ENCODE data around the gene NPAS2. TPM values are rescaled to one million over a fixed set of nuclear protein-coding genes. Genes with fewer than 3 reads are reported as not detected.

NPAS2 gene
- total RNA-seq, 2 donors from 2014 or later, result 33.9 to 38.3 TPM

- DNase-seq, result no peak
- no peak for TF ChIP-seq CTCF (IDR thresholded peaks at IDR 0.05)
- Histone ChIP-seq H3K4me1 (no peaks in the 10 kb centered on the region), H3K36me3 (no peaks in the 10 kb centered on the region), H3K27me3 (no peaks in the 10 kb centered on the region), H3K9me3 (no peaks in the 10 kb centered on the region), H3K4me3 (no peak overlapping the region), H3K9ac (ENCODE audit: low read depth in 2 of 2, low read length in 2 of 2) (no peak overlapping the region), H3K27ac (no peak overlapping the region)
- intact Hi-C loops (cut with DNase I), result loop anchor here (5.0 kb wide), 1 partner anchor 375 kb away; no protein-coding TSS in a partner anchor
Measured at GRCh38 chr2:100982431-100982861, 162.5 kb downstream of the NPAS2 start.

- H3K36me3 ChIP-seq, result no peaks in the 10 kb centered on the region
- H3K4me3 ChIP-seq, result no peak overlapping the region
- no peak overlapping the region for H3K27ac ChIP-seq
- H3K9ac ChIP-seq (ENCODE audit: low read depth in 2 of 2, low read length in 2 of 2), result no peak overlapping the region
- H3K9me3 ChIP-seq, result no peaks in the 10 kb centered on the region
- no peaks in the 10 kb centered on the region for H3K4me1 ChIP-seq
- DNase-seq, result no peak
- no peaks in the 10 kb centered on the region for H3K27me3 ChIP-seq
- intact Hi-C loops (cut with DNase I), result loop anchor here (5.0 kb wide), 1 partner anchor 376 kb away; no protein-coding TSS in a partner anchor
- TF ChIP-seq CTCF (IDR thresholded peaks at IDR 0.05), result no peak
Measured at GRCh38 chr2:100983201-100983600, 163.3 kb downstream of the NPAS2 start.

- no peak overlapping the region for H3K27ac ChIP-seq
- H3K9me3 ChIP-seq, result no peaks in the 10 kb centered on the region
- H3K9ac ChIP-seq (ENCODE audit: low read depth in 2 of 2, low read length in 2 of 2), result no peak overlapping the region
- no peaks in the 10 kb centered on the region for H3K4me1 ChIP-seq
- H3K4me3 ChIP-seq, result no peak overlapping the region
- TF ChIP-seq CTCF (IDR thresholded peaks at IDR 0.05), result no peak
- H3K27me3 ChIP-seq, result no peaks in the 10 kb centered on the region
- no peaks in the 10 kb centered on the region for H3K36me3 ChIP-seq
- intact Hi-C loops (cut with DNase I), result loop anchor here (2.0 to 5.0 kb wide), 2 partner anchors 251 to 376 kb away; no protein-coding TSS in a partner anchor
- no peak for DNase-seq
Measured at GRCh38 chr2:100983684-100984310, 163.9 kb downstream of the NPAS2 start.

- no peak overlapping the region for H3K9ac ChIP-seq (ENCODE audit: low read depth in 2 of 2, low read length in 2 of 2)
- H3K4me3 ChIP-seq, result no peak overlapping the region
- peak; percentile 73 for DNase-seq
- no peak overlapping the region for H3K27ac ChIP-seq
- intact Hi-C loops (cut with DNase I), result loop anchor here (2.0 to 5.0 kb wide), 2 partner anchors 252 to 378 kb away; no protein-coding TSS in a partner anchor
- TF ChIP-seq CTCF (IDR thresholded peaks at IDR 0.05), result peak; percentile 83
- H3K9me3 ChIP-seq, result no peaks in the 10 kb centered on the region
- H3K36me3 ChIP-seq, result no peaks in the 10 kb centered on the region
- no peaks in the 10 kb centered on the region for H3K27me3 ChIP-seq
- no peaks in the 10 kb centered on the region for H3K4me1 ChIP-seq
Measured at GRCh38 chr2:100984892-100985307, 165.0 kb downstream of the NPAS2 start.

GRCh38 chr2:100986157-100986556 is 166.2 kb downstream of the NPAS2 start:
- H3K9ac ChIP-seq (ENCODE audit: low read depth in 2 of 2, low read length in 2 of 2), result no peak overlapping the region
- no peak overlapping the region for H3K27ac ChIP-seq
- TF ChIP-seq CTCF (IDR thresholded peaks at IDR 0.05), result no peak
- H3K4me3 ChIP-seq, result no peak overlapping the region
- DNase-seq, result no peak
- H3K4me1 ChIP-seq, result no peaks in the 10 kb centered on the region
- no peaks in the 10 kb centered on the region for H3K36me3 ChIP-seq
- no peaks in the 10 kb centered on the region for H3K9me3 ChIP-seq
- intact Hi-C loops (cut with DNase I), result no loop called here
- no peaks in the 10 kb centered on the region for H3K27me3 ChIP-seq
